HepG2 (cell line): ENCODE data around the gene NAP1L4. TPM values are rescaled to one million over a fixed set of nuclear protein-coding genes. Genes with fewer than 3 reads are reported as not detected.
A peak's percentile ranks its signal among the peaks of the same experiment; 100 is the strongest.

Experiments
- AKAP8 ChIP-seq: sonication (generic); formaldehyde crosslinking; IDR thresholded peaks from 2 replicates; pipeline ENCODE4 v1.5.1; 2020; ENCODE audit warnings: mild to moderate bottlenecking, missing genetic modification reagents
- ELF3 ChIP-seq: IDR thresholded peaks from 2 replicates; pipeline ENCODE4 v1.6.1; 2016; ENCODE audit warnings: missing genetic modification reagents, missing compliant biosample characterization
- GABPB1 ChIP-seq: IDR thresholded peaks from 2 replicates; pipeline ENCODE4 v1.6.1; 2016; ENCODE audit warnings: mild to moderate bottlenecking, missing genetic modification reagents, moderate library complexity, missing compliant biosample characterization
- HNRNPK ChIP-seq: fragments of 200-400 bp; formaldehyde crosslinking; IDR thresholded peaks from 2 replicates; pipeline ENCODE4 v1.6.1; 2018; ENCODE audit warnings: low read length, low read depth, moderate library complexity, mild to moderate bottlenecking; ENCODE audit not compliant: poor library complexity, severe bottlenecking
- MAZ ChIP-seq, 2 experiments: sonication (generic) in 1 of 2; formaldehyde crosslinking in 1 of 2; IDR thresholded peaks; 2 replicates each; pipeline versions ENCODE4 v1.5.0 to v1.6.1; 2012 to 2020; ENCODE audit warnings: low read depth in 2 of 2, mild to moderate bottlenecking in 2 of 2, borderline replicate concordance in 1 of 2, improper control_type of control experiment in 1 of 2, low read length in 1 of 2, missing genetic modification reagents in 1 of 2, moderate library complexity in 1 of 2
- POLR2A ChIP-seq, 2 experiments: IDR thresholded peaks; 2 replicates each; pipeline ENCODE4 v1.6.1; 2011; ENCODE audit warnings: low read depth in 2 of 2, low read length in 2 of 2, mild to moderate bottlenecking in 1 of 2, moderate library complexity in 1 of 2; ENCODE audit not compliant: insufficient read depth in 1 of 2
- TCF7 ChIP-seq: sonication (generic); IDR thresholded peaks from 2 replicates; pipeline ENCODE4 v1.6.1; 2016; ENCODE audit warnings: antibody characterized with exemption, low read depth
- ZBTB43 ChIP-seq: sonication (generic); formaldehyde crosslinking; conservative IDR thresholded peaks from 2 replicates; pipeline ENCODE4 v1.4.0; 2020; ENCODE audit warnings: missing genetic modification reagents
- ZFP36L1 ChIP-seq: sonication (generic); formaldehyde crosslinking; IDR thresholded peaks from 2 replicates; pipeline ENCODE4 v1.8.0; 2022; ENCODE audit warnings: mild to moderate bottlenecking, missing genetic modification reagents, moderate library complexity
- ZKSCAN8 ChIP-seq: IDR thresholded peaks from 2 replicates; pipeline ENCODE4 v1.6.1; 2016; ENCODE audit warnings: borderline replicate concordance, missing genetic modification reagents, missing compliant biosample characterization
- ZNF20 ChIP-seq: sonication (generic); formaldehyde crosslinking; IDR thresholded peaks from 2 replicates; pipeline ENCODE4 v1.4.0; 2020; ENCODE audit warnings: mild to moderate bottlenecking, moderate library complexity, missing genetic modification reagents
- ZNF512B ChIP-seq: sonication (generic); formaldehyde crosslinking; IDR thresholded peaks from 2 replicates; pipeline ENCODE4 v1.5.1; 2020; ENCODE audit warnings: missing genetic modification reagents, mild to moderate bottlenecking, borderline replicate concordance
- ZNF687 ChIP-seq: sonication (generic); formaldehyde crosslinking; IDR thresholded peaks from 2 replicates; pipeline ENCODE4 v1.5.1; 2020; ENCODE audit warnings: mild to moderate bottlenecking, missing genetic modification reagents, moderate library complexity
- ZNF770 ChIP-seq: sonication (generic); formaldehyde crosslinking; IDR thresholded peaks from 2 replicates; pipeline ENCODE4 v1.5.0; 2020; ENCODE audit warnings: mild to moderate bottlenecking, missing genetic modification reagents
- ZSCAN21 ChIP-seq: sonication (generic); formaldehyde crosslinking; IDR thresholded peaks from 2 replicates; pipeline ENCODE4 v1.8.0; 2022; ENCODE audit warnings: mild to moderate bottlenecking, missing genetic modification reagents, moderate library complexity, borderline replicate concordance
- ZZZ3 ChIP-seq: sonication (generic); formaldehyde crosslinking; IDR thresholded peaks from 2 replicates; pipeline ENCODE4 v1.4.0; 2020; ENCODE audit warnings: missing genetic modification reagents, mild to moderate bottlenecking, borderline replicate concordance
- polyA plus RNA-seq, 8 experiments: library from polyadenylated mRNA; depleted of rRNA in 3 of 8; stranded (reverse) in 7 of 8; unstranded in 1 of 8; fragments of >200 nt; fragmentation: Illumina TruSeq in 4 of 8; extraction: Trizol in 4 of 8; gene quantifications; 2 replicates each; pipeline versions ENCODE4 v1.2.1 to v1.2.3, GENCODE V29; 2011 to 2016; ENCODE audit warnings: low read depth in 4 of 8, missing spikeins in 1 of 8, mixed read lengths in 1 of 8; ENCODE audit not compliant: insufficient read depth in 1 of 8
- total RNA-seq, 5 experiments: library from RNA; depleted of rRNA; stranded (reverse); fragments of >200 nt; fragmentation: Illumina TruSeq; extraction: Trizol; gene quantifications; 2 replicates each; pipeline ENCODE4 v1.2.3, GENCODE V29; 2016; ENCODE audit warnings: low read depth in 1 of 5

The NAP1L4 gene
- total and polyA plus RNA-seq, 2 of the 13 experiments (the other 11 are each of a cell fraction or from before 2014, with no cell fraction given), result 64.0 to 186 TPM

- TF ChIP-seq ZNF687 (peak; percentile 26), MAZ (IDR thresholded peaks at IDR 0.05; ENCODE audit: borderline replicate concordance, low read depth, low read length) (no peak), MAZ (CRISPR knock-in tag; IDR thresholded peaks at IDR 0.05; ENCODE audit: low read depth) (peak; percentile 66; the same call in 1 of the 2 replicates), ZKSCAN8 (CRISPR knock-in tag) (no peak), TCF7 (no peak), ELF3 (peak; percentile 58; the same call in 1 of the 2 replicates), ZNF770 (CRISPR knock-in tag) (no peak; the same call in 1 of the 2 replicates), ZNF20 (no peak), HNRNPK (peak; percentile 21), ZZZ3 (CRISPR knock-in tag) (no peak), GABPB1 (CRISPR knock-in tag) (peak; percentile 75), ZFP36L1 (CRISPR knock-in tag) (no peak), POLR2A (IDR thresholded peaks at IDR 0.05; ENCODE audit: insufficient read depth in 1 of 2, low read depth in 2 of 2, low read length in 2 of 2) (peak in 1 of 2 experiments; percentile 33; a peak in 1 of 4 replicates), ZSCAN21 (0 out of 2 replicates have a peak, but pooled peaks have one; percentile 51), AKAP8 (CRISPR knock-in tag) (no peak), ZNF512B (CRISPR knock-in tag) (no peak), ZBTB43 (CRISPR knock-in tag) (no peak)
Measured at GRCh38 chr11:2901854-2902783, 90.0 kb downstream of the NAP1L4 start (continued).
